Stomach smooth muscle (tissue), 2 donors: Measurements from ENCODE around the gene TTLL5.

ENCODE experiments used
- H3K27ac ChIP-seq: one replicate; pipeline ENCODE4 v1.7.0; 2013; ENCODE audit warnings: mild to moderate bottlenecking, low read length, inconsistent platforms
- H3K27me3 ChIP-seq, 2 donors: one replicate each; pipeline ENCODE4 v1.7.0; 2013; ENCODE audit warnings: low read length in 2 of 2; ENCODE audit not compliant: insufficient read depth in 2 of 2, control insufficient read depth in 1 of 2
- H3K36me3 ChIP-seq, 2 donors: one replicate each; pipeline ENCODE4 v1.7.0; 2013; ENCODE audit warnings: low read length in 2 of 2; ENCODE audit not compliant: control insufficient read depth in 2 of 2, insufficient read depth in 2 of 2
- H3K4me1 ChIP-seq: one replicate; pipeline ENCODE4 v1.7.0; 2013; ENCODE audit warnings: low read length; ENCODE audit not compliant: control insufficient read depth, insufficient read depth
- H3K4me3 ChIP-seq, 2 donors: one replicate each; pipeline ENCODE4 v1.7.0; 2013; ENCODE audit warnings: low read length in 2 of 2
- H3K9ac ChIP-seq, 2 donors: one replicate each; pipeline ENCODE4 v1.7.0; 2013; ENCODE audit warnings: low read length in 2 of 2, mild to moderate bottlenecking in 1 of 2
- H3K9me3 ChIP-seq, 2 donors: one replicate each; pipeline ENCODE4 v1.7.0; 2013; ENCODE audit warnings: low read length in 2 of 2; ENCODE audit not compliant: control insufficient read depth in 2 of 2
- donor health status: healthy.
- donor health status: Pancreatic carcinoma.

The TTLL5 gene

GRCh38 chr14:75985618-75986438 is 324.8 kb downstream of the TTLL5 start, which contains the start of gene IFT43:
Gene IFT43 (plus strand): TSS chr14:75985763. CDS start chr14:75985787, 24 bp downstream.
- Histone ChIP-seq H3K4me3 (peak within 1 kb of the TSS; percentile 85 to 91), H3K9ac (peak within 1 kb of the TSS; percentile 85 to 86), H3K27me3 (no peaks in the 10 kb centered on the region), H3K4me1 (peaks cover 30% of the 10 kb centered on the region), H3K36me3 (peaks cover 8 to 14% of the 10 kb centered on the region in 2 donors), H3K9me3 (no peaks in the 10 kb centered on the region), H3K27ac (peak within 1 kb of the TSS; percentile 77)

DNA sequence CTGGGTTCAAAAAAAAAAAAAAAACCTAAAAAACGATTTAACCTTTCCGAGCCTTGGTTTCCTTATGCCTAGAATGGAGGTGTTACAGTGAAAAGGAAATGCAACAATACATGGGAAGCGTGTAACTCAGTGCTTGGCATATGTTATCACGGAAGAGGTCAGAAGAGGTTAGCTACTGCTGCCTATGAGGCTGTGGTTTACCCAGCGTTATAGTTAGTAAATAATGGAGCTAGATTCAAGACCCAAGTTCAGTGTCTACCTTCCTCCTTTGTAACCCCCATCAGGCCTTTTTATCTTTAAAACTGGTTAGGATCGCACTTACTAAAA is 325.4 kb downstream of the TTLL5 start:
- no peaks in the 10 kb centered on the region for H3K27me3 ChIP-seq
- H3K36me3 ChIP-seq: peaks cover 8 to 14% of the 10 kb centered on the region in 2 donors
- H3K9me3 ChIP-seq: no peaks in the 10 kb centered on the region
- peaks cover 29% of the 10 kb centered on the region for H3K4me1 ChIP-seq
- peak overlapping the region; percentile 85 to 86 for H3K9ac ChIP-seq
- peak overlapping the region; percentile 85 to 91 for H3K4me3 ChIP-seq
- peak overlapping the region; percentile 77 for H3K27ac ChIP-seq

- Histone ChIP-seq H3K9me3 (no peaks in the 10 kb centered on the region), H3K27ac (no peak overlapping the region), H3K4me1 (peaks cover 36% of the 10 kb centered on the region), H3K27me3 (no peaks in the 10 kb centered on the region), H3K4me3 (no peak overlapping the region), H3K9ac (no peak overlapping the region), H3K36me3 (peaks cover 8 to 14% of the 10 kb centered on the region in 2 donors)
These were observed 326.3 kb downstream of the TTLL5 start for GRCh38 chr14:75987201-75987970.

DNA sequence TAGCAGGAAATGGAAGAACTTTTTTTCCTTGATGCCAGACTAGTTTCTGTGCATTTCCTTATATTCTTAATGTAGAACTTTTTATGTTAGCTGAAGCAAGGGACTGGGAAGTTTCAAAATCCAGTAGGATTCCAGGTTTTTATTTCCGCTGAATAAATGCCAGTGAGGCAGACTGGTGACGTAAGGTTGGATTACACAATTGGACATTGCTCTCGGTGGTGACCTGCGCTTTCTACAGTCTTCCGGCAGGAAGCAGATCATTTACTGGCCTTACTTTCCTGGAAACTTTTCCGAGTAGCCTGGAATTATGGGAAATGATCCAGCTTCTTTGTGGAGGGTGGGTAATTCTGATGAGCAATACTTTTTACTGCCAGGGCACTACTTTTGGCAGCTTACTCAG is 328.1 kb downstream of the TTLL5 start:
- H3K4me1 ChIP-seq: peaks cover 32% of the 10 kb centered on the region
- no peak overlapping the region for H3K4me3 ChIP-seq
- no peaks in the 10 kb centered on the region for H3K9me3 ChIP-seq
- no peaks in the 10 kb centered on the region for H3K27me3 ChIP-seq
- H3K27ac ChIP-seq: peak overlapping the region; percentile 66
- H3K36me3 ChIP-seq: peaks cover 13 to 14% of the 10 kb centered on the region in 2 donors
- H3K9ac ChIP-seq: peak overlapping the region in 1 of 2 donors; percentile 7

DNA sequence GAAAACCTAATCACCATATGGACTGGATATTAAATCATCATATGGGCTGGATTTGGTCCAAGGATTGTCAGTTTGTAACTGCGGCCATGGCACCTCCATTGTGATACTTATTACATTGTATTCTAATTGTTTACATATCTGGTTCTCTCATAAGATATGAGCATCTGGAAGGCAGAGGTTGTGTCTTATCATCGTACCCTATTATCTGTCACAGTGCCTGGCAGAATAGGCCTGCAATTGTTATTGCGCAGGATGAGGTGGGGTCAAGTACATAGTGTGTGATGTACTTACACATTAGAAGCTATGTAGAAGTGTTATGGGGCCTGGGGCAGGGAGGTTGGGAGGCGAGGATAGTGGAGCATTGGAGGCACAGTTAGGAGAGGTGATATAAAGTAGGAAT is 329.3 kb downstream of the TTLL5 start:
- no peak overlapping the region for H3K4me3 ChIP-seq
- peaks cover 13 to 14% of the 10 kb centered on the region in 2 donors for H3K36me3 ChIP-seq
- no peak overlapping the region for H3K9ac ChIP-seq
- no peaks in the 10 kb centered on the region for H3K27me3 ChIP-seq
- peak overlapping the region; percentile 18 for H3K27ac ChIP-seq
- H3K4me1 ChIP-seq: peaks cover 36% of the 10 kb centered on the region
- H3K9me3 ChIP-seq: no peaks in the 10 kb centered on the region

DNA sequence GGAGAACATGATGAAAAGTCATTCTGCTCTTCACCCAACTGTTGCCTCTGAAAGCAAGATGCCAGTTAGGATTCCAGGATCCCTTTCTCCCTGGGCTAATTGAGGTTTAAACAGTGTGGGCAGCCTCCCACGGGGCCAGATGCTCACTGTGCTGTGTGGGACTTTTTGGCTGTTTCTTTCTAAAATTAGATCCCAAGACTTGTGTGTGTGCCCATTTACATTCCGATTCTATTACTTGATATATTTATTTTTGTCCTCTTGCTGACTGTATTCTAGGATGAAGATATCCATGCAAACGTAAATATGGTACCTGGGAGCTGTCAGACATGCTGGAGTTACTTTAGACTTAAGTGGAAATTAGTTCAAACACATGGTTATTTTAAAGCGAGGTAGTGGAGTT is 330.7 kb downstream of the TTLL5 start:
- no peak overlapping the region for H3K9ac ChIP-seq
- H3K36me3 ChIP-seq: peaks cover 14 to 16% of the 10 kb centered on the region in 2 donors
- H3K27ac ChIP-seq: peak overlapping the region; percentile 55
- H3K4me3 ChIP-seq: no peak overlapping the region
- H3K27me3 ChIP-seq: no peaks in the 10 kb centered on the region
- H3K9me3 ChIP-seq: no peaks in the 10 kb centered on the region
- H3K4me1 ChIP-seq: peaks cover 38% of the 10 kb centered on the region

GRCh38 chr14:75993567-75994041 is 332.6 kb downstream of the TTLL5 start:
- Histone ChIP-seq H3K9me3 (no peaks in the 10 kb centered on the region), H3K27ac (no peak overlapping the region), H3K36me3 (peaks cover 21 to 22% of the 10 kb centered on the region in 2 donors), H3K9ac (no peak overlapping the region), H3K27me3 (no peaks in the 10 kb centered on the region), H3K4me3 (no peak overlapping the region), H3K4me1 (peaks cover 37% of the 10 kb centered on the region)

DNA sequence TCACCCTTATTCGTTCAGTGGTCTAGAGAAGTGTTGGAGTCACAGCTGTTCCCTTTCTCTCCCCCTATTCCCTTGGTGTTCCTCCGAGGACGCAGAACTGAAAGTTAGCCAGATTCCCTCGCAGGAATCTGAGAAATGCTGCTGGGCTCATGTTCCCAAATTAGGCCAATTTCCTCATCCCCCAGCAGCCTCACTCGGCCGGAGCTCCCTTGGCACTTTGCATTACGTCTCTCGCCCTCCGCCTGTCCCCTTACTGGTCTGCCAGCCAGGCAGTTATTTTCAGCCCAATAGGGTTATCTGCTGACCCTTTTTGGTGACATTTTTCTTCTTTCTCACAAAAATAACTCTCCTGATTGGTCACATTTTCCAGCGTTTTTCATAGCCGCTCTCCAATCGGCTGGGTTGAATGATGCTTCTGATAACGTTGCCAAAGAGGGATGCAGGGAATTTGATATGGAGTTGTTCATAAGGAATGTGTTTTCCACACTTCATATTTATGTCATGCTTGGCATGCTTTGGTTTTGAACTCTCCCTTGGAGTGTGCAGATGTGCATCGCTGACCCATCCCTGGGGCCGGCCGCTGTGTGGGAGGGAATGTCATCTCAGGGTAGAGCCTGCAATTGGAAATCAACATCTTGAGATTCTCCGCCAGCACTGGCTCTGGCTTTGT is 334.5 kb downstream of the TTLL5 start:
- Histone ChIP-seq H3K27me3 (no peaks in the 10 kb centered on the region), H3K9me3 (no peaks in the 10 kb centered on the region), H3K36me3 (peaks cover 15 to 24% of the 10 kb centered on the region in 2 donors), H3K4me3 (peak overlapping the region; percentile 8 to 66), H3K9ac (peak overlapping the region; percentile 17 to 21), H3K4me1 (peaks cover 35% of the 10 kb centered on the region), H3K27ac (peak overlapping the region; percentile 59)

DNA sequence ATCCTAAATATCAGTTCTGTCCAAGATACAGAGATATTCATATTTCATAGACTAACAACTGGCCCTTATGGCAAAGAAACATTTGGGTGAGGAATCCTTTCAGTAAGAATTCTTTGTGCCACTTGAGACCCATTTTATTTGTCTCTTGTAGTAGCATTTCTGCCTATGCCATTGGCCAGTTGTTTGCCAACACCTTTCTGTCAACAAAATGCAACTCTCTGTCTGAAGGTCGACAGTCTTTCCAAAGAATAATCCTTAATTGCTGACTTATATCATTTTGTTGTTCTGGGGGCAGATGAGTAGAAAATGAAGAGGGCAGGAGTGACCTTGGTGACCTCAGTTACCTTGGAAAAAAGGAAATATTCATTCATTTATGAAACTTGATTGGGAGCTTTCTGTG is 335.4 kb downstream of the TTLL5 start:
- no peak overlapping the region for H3K9ac ChIP-seq
- H3K9me3 ChIP-seq: no peaks in the 10 kb centered on the region
- peaks cover 28% of the 10 kb centered on the region for H3K4me1 ChIP-seq
- no peak overlapping the region for H3K4me3 ChIP-seq
- H3K27ac ChIP-seq: peak overlapping the region; percentile 59
- H3K27me3 ChIP-seq: no peaks in the 10 kb centered on the region
- H3K36me3 ChIP-seq: peaks cover 21 to 25% of the 10 kb centered on the region in 2 donors

- H3K27me3 ChIP-seq: no peaks in the 10 kb centered on the region
- H3K4me1 ChIP-seq: peaks cover 17% of the 10 kb centered on the region
- no peak overlapping the region for H3K27ac ChIP-seq
- peaks cover 22 to 29% of the 10 kb centered on the region in 2 donors for H3K36me3 ChIP-seq
- no peak overlapping the region for H3K4me3 ChIP-seq
- no peak overlapping the region for H3K9ac ChIP-seq
- no peaks in the 10 kb centered on the region for H3K9me3 ChIP-seq
These were observed 338.6 kb downstream of the TTLL5 start for GRCh38 chr14:75999511-76000190.
